HEK293 (cell line): ENCODE data around the gene STIP1.

Experiments used
- CTCF ChIA-PET: fragments of 350-600 bp; formaldehyde crosslinking; extraction: SDS; loops from one replicate; lab custom pipeline; 2021; ENCODE audit warnings: antibody characterized with exemption; lab: Yijun Ruan, JAX
- POLR2A ChIA-PET: fragments of 300-600 bp; formaldehyde crosslinking; extraction: SDS; loops from one replicate; lab custom pipeline; 2020; ENCODE audit warnings: antibody characterized with exemption, inconsistent platforms; lab: Yijun Ruan, JAX
- H3K27ac ChIP-seq: fragments of 200-500 bp; sonication (Bioruptor generic); 2 replicates; pipeline ENCODE4 v1.5.1; 2014; ENCODE audit warnings: low read depth, low read length, control low read depth, inconsistent platforms; ENCODE audit errors: extremely low read depth
- H3K36me3 ChIP-seq, 2 experiments: fragments of 200-500 bp in 1 of 2; sonication (Bioruptor generic) in 1 of 2; 1 replicate in 1 of 2; 2 replicates in 1 of 2; pipeline ENCODE4 v1.5.1; 2014 to 2017; ENCODE audit warnings: inconsistent platforms in 2 of 2, low read length in 2 of 2; ENCODE audit not compliant: control insufficient read depth in 2 of 2, insufficient read depth in 1 of 2
- H3K4me1 ChIP-seq: fragments of 200-500 bp; sonication (Bioruptor generic); 2 replicates; pipeline ENCODE4 v1.5.1; 2014; ENCODE audit warnings: mild to moderate bottlenecking, low read length, inconsistent platforms; ENCODE audit not compliant: control insufficient read depth, insufficient read depth
- H3K4me3 ChIP-seq: 2 replicates; pipeline ENCODE4 v1.5.1; 2011; ENCODE audit warnings: low read depth, mild to moderate bottlenecking, control low read depth, low read length, moderate library complexity
- H3K9me3 ChIP-seq: fragments of 200-500 bp; sonication (Bioruptor generic); 2 replicates; pipeline ENCODE4 v1.5.1; 2014; ENCODE audit warnings: low read depth, low read length, inconsistent platforms; ENCODE audit not compliant: control insufficient read depth, insufficient read depth
- MZF1 ChIP-seq: fragments of 450-650 bp; formaldehyde crosslinking; IDR thresholded peaks from 2 replicates; pipeline ENCODE4 v1.5.1; 2017; ENCODE audit warnings: missing biosample characterization, missing genetic modification characterization, borderline replicate concordance
- ZBTB6 ChIP-seq: fragments of 450-650 bp; formaldehyde crosslinking; IDR thresholded peaks from 2 replicates; pipeline ENCODE4 v1.5.1; 2017; ENCODE audit warnings: missing biosample characterization, missing genetic modification characterization
- ZEB2 ChIP-seq: fragments of 450-650 bp; formaldehyde crosslinking; IDR thresholded peaks from 2 replicates; pipeline ENCODE4 v1.5.1; 2016; ENCODE audit warnings: missing biosample characterization, missing genetic modification characterization
- ZNF211 ChIP-seq: fragments of 450-650 bp; formaldehyde crosslinking; IDR thresholded peaks from 2 replicates; pipeline ENCODE4 v1.5.1; 2016; ENCODE audit warnings: low read depth, missing biosample characterization, missing genetic modification characterization
- ZNF394 ChIP-seq: fragments of 450-650 bp; formaldehyde crosslinking; IDR thresholded peaks from 2 replicates; pipeline ENCODE4 v1.5.1; 2016; ENCODE audit warnings: missing biosample characterization, missing genetic modification characterization, mild to moderate bottlenecking, moderate library complexity, borderline replicate concordance
- ZNF416 ChIP-seq: fragments of 450-650 bp; formaldehyde crosslinking; IDR thresholded peaks from 2 replicates; pipeline ENCODE4 v1.5.1; 2016; ENCODE audit warnings: missing biosample characterization, missing genetic modification characterization
- ZNF580 ChIP-seq: fragments of 450-650 bp; formaldehyde crosslinking; IDR thresholded peaks from 2 replicates; pipeline ENCODE4 v1.5.1; 2016; ENCODE audit warnings: missing biosample characterization, missing genetic modification characterization
- ZNF660 ChIP-seq: fragments of 450-650 bp; IDR thresholded peaks from 2 replicates; pipeline ENCODE4 v1.5.1; 2018; ENCODE audit warnings: missing biosample characterization, mild to moderate bottlenecking, missing genetic modification characterization
- ZSCAN30 ChIP-seq: fragments of 450-650 bp; IDR thresholded peaks from 2 replicates; pipeline ENCODE4 v1.5.1; 2018; ENCODE audit warnings: missing biosample characterization, mild to moderate bottlenecking, missing genetic modification characterization, moderate library complexity
- TF ChIP-seq, protein P1 (sequence below): sonication (generic); formaldehyde crosslinking; IDR thresholded peaks from 2 replicates; pipeline ENCODE4 v1.8.1; 2022; ENCODE audit warnings: mild to moderate bottlenecking, moderate library complexity, missing genetic modification reagents
- TF ChIP-seq, protein P2 (sequence below): fragments of 450-650 bp; formaldehyde crosslinking; IDR thresholded peaks from 2 replicates; pipeline ENCODE4 v1.5.1; 2017; ENCODE audit warnings: missing biosample characterization, mild to moderate bottlenecking, missing genetic modification characterization, moderate library complexity
- TF ChIP-seq, protein P3 (sequence below): fragments of 450-650 bp; formaldehyde crosslinking; conservative IDR thresholded peaks from 2 replicates; pipeline ENCODE4 v1.5.1; 2016; ENCODE audit warnings: low read depth, missing biosample characterization, missing genetic modification characterization
- TF ChIP-seq, protein P4 (sequence below): fragments of 450-650 bp; formaldehyde crosslinking; IDR thresholded peaks from 2 replicates; pipeline ENCODE4 v1.5.1; 2016; ENCODE audit warnings: missing biosample characterization, missing genetic modification characterization
- TF ChIP-seq, protein P5 (sequence below): fragments of 450-650 bp; formaldehyde crosslinking; IDR thresholded peaks from 2 replicates; pipeline ENCODE4 v1.5.1; 2016; ENCODE audit warnings: missing biosample characterization, missing genetic modification characterization
- TF ChIP-seq, protein P6 (sequence below): fragments of 450-650 bp; formaldehyde crosslinking; IDR thresholded peaks from 2 replicates; pipeline ENCODE4 v1.5.1; 2016; ENCODE audit warnings: missing biosample characterization, missing genetic modification characterization, low read depth
- TF ChIP-seq, protein P7 (sequence below): fragments of 450-650 bp; formaldehyde crosslinking; IDR thresholded peaks from 2 replicates; pipeline ENCODE4 v1.5.1; 2016; ENCODE audit warnings: missing biosample characterization, missing genetic modification characterization, borderline replicate concordance

STIP1 gene

DNA sequence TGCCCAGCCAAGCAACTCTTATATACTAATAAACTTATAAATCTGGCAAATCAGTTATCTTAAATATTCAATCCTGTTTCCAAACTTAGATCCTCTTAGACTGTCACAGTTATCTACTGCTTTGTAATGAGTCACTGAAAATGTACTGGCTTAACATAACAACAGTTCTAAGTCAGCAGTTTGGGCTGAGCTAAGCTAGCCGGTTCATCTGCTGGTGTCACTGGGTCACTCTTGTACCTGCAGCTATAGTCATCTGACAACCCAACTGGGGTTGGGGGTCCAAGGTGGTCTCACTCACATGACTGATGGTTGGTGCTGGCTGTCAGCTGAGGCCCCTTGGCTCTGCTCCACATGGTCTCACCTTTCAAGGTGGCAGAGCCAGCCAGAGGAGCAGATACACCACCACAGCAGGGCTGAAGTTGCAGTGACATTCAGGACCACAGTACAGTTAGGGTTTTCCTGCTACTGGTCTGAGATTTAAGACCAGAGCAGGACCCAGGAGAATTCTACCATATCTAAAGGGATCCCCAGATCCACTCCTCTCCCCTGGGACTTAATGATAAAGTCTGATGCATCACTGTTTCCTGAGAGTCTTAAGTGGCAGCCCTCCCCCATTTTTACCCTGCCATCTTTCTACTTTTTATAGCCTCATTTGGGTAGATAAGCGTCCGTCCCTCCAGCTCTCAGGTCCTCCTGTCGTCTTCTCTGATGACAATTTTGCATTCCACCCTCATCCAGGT is 12.2 kb upstream of the STIP1 start (continued):
- TF ChIP-seq, protein P1, sequence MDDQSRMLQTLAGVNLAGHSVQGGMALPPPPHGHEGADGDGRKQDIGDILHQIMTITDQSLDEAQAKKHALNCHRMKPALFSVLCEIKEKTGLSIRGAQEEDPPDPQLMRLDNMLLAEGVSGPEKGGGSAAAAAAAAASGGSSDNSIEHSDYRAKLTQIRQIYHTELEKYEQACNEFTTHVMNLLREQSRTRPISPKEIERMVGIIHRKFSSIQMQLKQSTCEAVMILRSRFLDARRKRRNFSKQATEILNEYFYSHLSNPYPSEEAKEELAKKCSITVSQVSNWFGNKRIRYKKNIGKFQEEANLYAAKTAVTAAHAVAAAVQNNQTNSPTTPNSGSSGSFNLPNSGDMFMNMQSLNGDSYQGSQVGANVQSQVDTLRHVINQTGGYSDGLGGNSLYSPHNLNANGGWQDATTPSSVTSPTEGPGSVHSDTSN (CRISPR knock-in tag), result no peak
- TF ChIP-seq ZNF416 (tag by site-specific recombination) (no peak), ZNF660 (tag by site-specific recombination) (no peak), ZNF394 (no peak)

DNA sequence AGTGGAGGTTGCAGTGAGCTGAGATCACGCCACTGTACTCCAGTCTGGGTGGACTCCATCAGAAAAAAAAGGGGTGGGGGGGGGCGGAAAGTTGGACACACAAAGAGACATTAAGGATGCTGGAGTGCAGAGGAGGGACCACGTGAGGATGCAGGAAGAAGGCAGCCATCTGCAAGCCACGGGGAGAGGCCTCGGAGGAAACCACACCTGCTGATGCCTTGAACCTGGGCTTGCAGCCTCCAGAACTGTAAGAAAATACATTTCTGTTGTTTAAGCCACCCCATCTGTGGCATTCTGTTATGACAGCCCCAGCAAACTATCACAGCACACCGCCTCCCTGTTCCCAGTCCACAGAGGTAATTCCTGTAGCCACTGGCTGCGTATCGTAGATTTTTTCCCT is 9.2 kb upstream of the STIP1 start:
- H3K27ac ChIP-seq, result no peak overlapping the region
- H3K36me3 ChIP-seq, result peaks cover 0 to 16% of the 10 kb centered on the region in 2 experiments; a peak in 1 of 3 replicates
- H3K9me3 ChIP-seq, result no peaks in the 10 kb centered on the region
- no peaks in the 10 kb centered on the region for H3K4me1 ChIP-seq
- TF ChIP-seq, protein P2, sequence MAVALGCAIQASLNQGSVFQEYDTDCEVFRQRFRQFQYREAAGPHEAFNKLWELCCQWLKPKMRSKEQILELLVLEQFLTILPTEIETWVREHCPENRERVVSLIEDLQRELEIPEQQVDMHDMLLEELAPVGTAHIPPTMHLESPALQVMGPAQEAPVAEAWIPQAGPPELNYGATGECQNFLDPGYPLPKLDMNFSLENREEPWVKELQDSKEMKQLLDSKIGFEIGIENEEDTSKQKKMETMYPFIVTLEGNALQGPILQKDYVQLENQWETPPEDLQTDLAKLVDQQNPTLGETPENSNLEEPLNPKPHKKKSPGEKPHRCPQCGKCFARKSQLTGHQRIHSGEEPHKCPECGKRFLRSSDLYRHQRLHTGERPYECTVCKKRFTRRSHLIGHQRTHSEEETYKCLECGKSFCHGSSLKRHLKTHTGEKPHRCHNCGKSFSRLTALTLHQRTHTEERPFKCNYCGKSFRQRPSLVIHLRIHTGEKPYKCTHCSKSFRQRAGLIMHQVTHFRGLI, result no peak
- TF ChIP-seq, protein P3, sequence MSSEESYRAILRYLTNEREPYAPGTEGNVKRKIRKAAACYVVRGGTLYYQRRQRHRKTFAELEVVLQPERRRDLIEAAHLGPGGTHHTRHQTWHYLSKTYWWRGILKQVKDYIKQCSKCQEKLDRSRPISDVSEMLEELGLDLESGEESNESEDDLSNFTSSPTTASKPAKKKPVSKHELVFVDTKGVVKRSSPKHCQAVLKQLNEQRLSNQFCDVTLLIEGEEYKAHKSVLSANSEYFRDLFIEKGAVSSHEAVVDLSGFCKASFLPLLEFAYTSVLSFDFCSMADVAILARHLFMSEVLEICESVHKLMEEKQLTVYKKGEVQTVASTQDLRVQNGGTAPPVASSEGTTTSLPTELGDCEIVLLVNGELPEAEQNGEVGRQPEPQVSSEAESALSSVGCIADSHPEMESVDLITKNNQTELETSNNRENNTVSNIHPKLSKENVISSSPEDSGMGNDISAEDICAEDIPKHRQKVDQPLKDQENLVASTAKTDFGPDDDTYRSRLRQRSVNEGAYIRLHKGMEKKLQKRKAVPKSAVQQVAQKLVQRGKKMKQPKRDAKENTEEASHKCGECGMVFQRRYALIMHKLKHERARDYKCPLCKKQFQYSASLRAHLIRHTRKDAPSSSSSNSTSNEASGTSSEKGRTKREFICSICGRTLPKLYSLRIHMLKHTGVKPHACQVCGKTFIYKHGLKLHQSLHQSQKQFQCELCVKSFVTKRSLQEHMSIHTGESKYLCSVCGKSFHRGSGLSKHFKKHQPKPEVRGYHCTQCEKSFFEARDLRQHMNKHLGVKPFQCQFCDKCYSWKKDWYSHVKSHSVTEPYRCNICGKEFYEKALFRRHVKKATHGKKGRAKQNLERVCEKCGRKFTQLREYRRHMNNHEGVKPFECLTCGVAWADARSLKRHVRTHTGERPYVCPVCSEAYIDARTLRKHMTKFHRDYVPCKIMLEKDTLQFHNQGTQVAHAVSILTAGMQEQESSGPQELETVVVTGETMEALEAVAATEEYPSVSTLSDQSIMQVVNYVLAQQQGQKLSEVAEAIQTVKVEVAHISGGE (tag by site-specific recombination), result no peak
- TF ChIP-seq ZSCAN30 (tag by site-specific recombination) (no peak), ZBTB6 (tag by site-specific recombination) (no peak), ZEB2 (no peak), ZNF211 (tag by site-specific recombination) (no peak), ZNF580 (tag by site-specific recombination) (no peak), MZF1 (tag by site-specific recombination) (no peak)
- TF ChIP-seq, protein P4, sequence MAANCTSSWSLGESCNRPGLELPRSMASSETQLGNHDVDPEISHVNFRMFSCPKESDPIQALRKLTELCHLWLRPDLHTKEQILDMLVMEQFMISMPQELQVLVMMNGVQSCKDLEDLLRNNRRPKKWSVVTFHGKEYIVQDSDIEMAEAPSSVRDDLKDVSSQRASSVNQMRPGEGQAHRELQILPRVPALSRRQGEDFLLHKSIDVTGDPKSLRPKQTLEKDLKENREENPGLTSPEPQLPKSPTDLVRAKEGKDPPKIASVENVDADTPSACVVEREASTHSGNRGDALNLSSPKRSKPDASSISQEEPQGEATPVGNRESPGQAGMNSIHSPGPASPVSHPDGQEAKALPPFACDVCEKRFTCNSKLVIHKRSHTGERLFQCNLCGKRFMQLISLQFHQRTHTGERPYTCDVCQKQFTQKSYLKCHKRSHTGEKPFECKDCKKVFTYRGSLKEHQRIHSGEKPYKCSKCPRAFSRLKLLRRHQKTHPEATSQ (tag by site-specific recombination), result no peak
- TF ChIP-seq, protein P5, sequence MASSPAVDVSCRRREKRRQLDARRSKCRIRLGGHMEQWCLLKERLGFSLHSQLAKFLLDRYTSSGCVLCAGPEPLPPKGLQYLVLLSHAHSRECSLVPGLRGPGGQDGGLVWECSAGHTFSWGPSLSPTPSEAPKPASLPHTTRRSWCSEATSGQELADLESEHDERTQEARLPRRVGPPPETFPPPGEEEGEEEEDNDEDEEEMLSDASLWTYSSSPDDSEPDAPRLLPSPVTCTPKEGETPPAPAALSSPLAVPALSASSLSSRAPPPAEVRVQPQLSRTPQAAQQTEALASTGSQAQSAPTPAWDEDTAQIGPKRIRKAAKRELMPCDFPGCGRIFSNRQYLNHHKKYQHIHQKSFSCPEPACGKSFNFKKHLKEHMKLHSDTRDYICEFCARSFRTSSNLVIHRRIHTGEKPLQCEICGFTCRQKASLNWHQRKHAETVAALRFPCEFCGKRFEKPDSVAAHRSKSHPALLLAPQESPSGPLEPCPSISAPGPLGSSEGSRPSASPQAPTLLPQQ, result no peak
- TF ChIP-seq, protein P6, sequence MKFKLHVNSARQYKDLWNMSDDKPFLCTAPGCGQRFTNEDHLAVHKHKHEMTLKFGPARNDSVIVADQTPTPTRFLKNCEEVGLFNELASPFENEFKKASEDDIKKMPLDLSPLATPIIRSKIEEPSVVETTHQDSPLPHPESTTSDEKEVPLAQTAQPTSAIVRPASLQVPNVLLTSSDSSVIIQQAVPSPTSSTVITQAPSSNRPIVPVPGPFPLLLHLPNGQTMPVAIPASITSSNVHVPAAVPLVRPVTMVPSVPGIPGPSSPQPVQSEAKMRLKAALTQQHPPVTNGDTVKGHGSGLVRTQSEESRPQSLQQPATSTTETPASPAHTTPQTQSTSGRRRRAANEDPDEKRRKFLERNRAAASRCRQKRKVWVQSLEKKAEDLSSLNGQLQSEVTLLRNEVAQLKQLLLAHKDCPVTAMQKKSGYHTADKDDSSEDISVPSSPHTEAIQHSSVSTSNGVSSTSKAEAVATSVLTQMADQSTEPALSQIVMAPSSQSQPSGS (tag by site-specific recombination), result no peak
- TF ChIP-seq, protein P7, sequence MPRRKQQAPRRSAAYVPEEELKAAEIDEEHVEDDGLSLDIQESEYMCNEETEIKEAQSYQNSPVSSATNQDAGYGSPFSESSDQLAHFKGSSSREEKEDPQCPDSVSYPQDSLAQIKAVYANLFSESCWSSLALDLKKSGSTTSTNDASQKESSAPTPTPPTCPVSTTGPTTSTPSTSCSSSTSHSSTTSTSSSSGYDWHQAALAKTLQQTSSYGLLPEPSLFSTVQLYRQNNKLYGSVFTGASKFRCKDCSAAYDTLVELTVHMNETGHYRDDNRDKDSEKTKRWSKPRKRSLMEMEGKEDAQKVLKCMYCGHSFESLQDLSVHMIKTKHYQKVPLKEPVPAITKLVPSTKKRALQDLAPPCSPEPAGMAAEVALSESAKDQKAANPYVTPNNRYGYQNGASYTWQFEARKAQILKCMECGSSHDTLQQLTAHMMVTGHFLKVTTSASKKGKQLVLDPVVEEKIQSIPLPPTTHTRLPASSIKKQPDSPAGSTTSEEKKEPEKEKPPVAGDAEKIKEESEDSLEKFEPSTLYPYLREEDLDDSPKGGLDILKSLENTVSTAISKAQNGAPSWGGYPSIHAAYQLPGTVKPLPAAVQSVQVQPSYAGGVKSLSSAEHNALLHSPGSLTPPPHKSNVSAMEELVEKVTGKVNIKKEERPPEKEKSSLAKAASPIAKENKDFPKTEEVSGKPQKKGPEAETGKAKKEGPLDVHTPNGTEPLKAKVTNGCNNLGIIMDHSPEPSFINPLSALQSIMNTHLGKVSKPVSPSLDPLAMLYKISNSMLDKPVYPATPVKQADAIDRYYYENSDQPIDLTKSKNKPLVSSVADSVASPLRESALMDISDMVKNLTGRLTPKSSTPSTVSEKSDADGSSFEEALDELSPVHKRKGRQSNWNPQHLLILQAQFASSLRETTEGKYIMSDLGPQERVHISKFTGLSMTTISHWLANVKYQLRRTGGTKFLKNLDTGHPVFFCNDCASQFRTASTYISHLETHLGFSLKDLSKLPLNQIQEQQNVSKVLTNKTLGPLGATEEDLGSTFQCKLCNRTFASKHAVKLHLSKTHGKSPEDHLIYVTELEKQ (tag by site-specific recombination), result no peak
- no peak overlapping the region for H3K4me3 ChIP-seq
- ChIA-PET POLR2A (interaction anchor here (0.7 to 3.0 kb wide), 2 partner anchors 9 to 180 kb away, joined by 7 to 15 read pairs; partner anchors contain the start of gene STIP1), CTCF (interaction anchor here (0.6 to 0.7 kb wide), 2 partner anchors 10 to 51 kb away, joined by 3 to 6 read pairs; no protein-coding TSS in a partner anchor)
